ENCODE measurements around the gene ZNF543. TPM values are rescaled to one million over a fixed set of nuclear protein-coding genes. Genes with fewer than 3 reads are reported as not detected.
"Not testable (repeated sequence)": the region's sequence is repeated elsewhere in the genome, so short reads cannot be mapped to it uniquely, and the experiment has no call there.

ZNF543 gene
- total RNA-seq, 1 experiment from 2014 or later = 5.2 TPM

DNA sequence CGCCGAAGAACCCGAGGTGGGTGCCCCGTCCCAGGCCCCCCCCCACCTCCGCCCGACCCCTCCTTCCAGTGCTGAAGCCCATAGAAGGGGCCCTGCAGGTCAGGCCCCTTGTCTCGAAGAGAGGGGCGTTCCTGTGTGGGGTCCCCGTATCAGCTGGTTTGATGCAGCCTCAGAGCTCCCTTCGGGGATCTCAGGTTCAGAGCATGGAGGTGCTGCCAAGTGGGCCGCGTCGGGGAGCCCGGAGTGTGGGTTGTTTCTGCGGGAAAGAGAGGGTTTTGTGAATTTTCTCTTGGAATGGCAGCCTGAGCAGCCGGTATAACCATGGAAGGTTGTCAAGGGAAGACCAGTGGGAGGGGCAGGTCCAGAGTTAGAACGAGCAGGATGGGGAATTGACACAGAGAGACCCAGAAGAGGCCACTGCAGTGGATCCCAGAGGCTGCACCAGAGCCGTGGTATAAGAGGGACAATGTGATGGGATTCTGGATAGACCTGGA lies 43.5 kb downstream of the ZNF543 start:
- H3K4me2 ChIP-seq (ENCODE audit: low read length) = peak overlapping the region; percentile 85
- peak overlapping the region; percentile 80 for H3K4me3 ChIP-seq (ENCODE audit: low read length)
- H3K9ac ChIP-seq (ENCODE audit: low read length) = peak overlapping the region; percentile 82
- intact Hi-C loops (cut with micrococcal nuclease) = loop anchor here (1.0 kb wide), 2 partner anchors 12 to 43 kb away; partner anchors contain the start of genes ZNF304 and ZNF543
- TSS peak; percentile 49 for BruUV-seq (replicated peaks)
- H3K36me3 ChIP-seq (ENCODE audit: low read depth, low read length) = peaks cover 14% of the 10 kb centered on the region
- DNase-seq = no peak
- peaks cover 13% of the 10 kb centered on the region for H3K4me1 ChIP-seq (ENCODE audit: insufficient read depth, low read length)
- H2AFZ ChIP-seq (ENCODE audit: low read length) = peak overlapping the region; percentile 90
- TF ChIP-seq EZH2 (IDR thresholded peaks at IDR 0.05; ENCODE audit: low read length, unreplicated experiment) = no peak
- ChIA-PET POLR2A (ENCODE audit: unreplicated experiment) (no interaction called here), CTCF (no interaction called here)
- H3K9me3 ChIP-seq (ENCODE audit: low read length) = no peaks in the 10 kb centered on the region
- peak overlapping the region; percentile 32; the same call in 1 of the 2 replicates for H3K27ac ChIP-seq (ENCODE audit: low read length)
- peak; percentile 3; the same call in 1 of the 2 replicates for ATAC-seq
- no peaks in the 10 kb centered on the region for H3F3A ChIP-seq (ENCODE audit: low read length, unreplicated experiment)
- no peaks in the 10 kb centered on the region for H3K9me2 ChIP-seq (replicated peaks; ENCODE audit: low read length)
- H3K79me2 ChIP-seq (ENCODE audit: low read length) = peaks cover 18% of the 10 kb centered on the region
- no peaks in the 10 kb centered on the region for H3K27me3 ChIP-seq (ENCODE audit: low read length)
- H4K20me1 ChIP-seq (ENCODE audit: low read length) = no peaks in the 10 kb centered on the region

DNA sequence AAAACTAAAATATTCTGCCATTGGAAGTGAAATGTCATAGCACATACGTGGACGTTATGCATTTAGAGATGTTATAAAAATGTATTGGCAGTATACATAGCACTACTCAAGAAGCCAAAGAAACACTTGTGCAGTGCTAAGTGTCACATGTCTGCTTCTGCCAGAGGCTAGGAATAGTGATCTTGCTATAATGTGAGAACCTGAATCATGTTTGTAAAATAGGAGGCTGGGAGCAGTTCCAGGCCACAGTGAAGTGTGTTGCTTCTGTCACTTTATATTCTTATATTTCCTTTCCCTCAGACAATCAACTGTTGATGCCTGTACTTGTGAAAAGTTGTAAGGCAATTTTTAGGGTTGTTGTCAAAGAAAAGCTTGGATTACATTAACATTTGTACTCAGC lies 46.5 kb downstream of the ZNF543 start:
- Histone ChIP-seq H3K9me2 (replicated peaks; ENCODE audit: low read length) (no peaks in the 10 kb centered on the region), H3K9me3 (ENCODE audit: low read length) (no peaks in the 10 kb centered on the region), H3K27ac (ENCODE audit: low read length) (no peak overlapping the region), H3K4me3 (ENCODE audit: low read length) (no peak overlapping the region), H3K27me3 (ENCODE audit: low read length) (no peaks in the 10 kb centered on the region), H4K20me1 (ENCODE audit: low read length) (no peaks in the 10 kb centered on the region), H3K4me1 (ENCODE audit: insufficient read depth, low read length) (peaks cover 13% of the 10 kb centered on the region), H3K9ac (ENCODE audit: low read length) (no peak overlapping the region), H3F3A (ENCODE audit: low read length, unreplicated experiment) (no peaks in the 10 kb centered on the region), H2AFZ (ENCODE audit: low read length) (no peak overlapping the region), H3K79me2 (ENCODE audit: low read length) (peaks cover 18% of the 10 kb centered on the region), H3K4me2 (ENCODE audit: low read length) (no peak overlapping the region), H3K36me3 (ENCODE audit: low read depth, low read length) (peaks cover 7% of the 10 kb centered on the region; the same call in 1 of the 2 replicates)
- intact Hi-C loops (cut with micrococcal nuclease) = no loop called here
- no peak for DNase-seq
- TF ChIP-seq EZH2phosphoT487 (IDR thresholded peaks at IDR 0.05; ENCODE audit: borderline replicate concordance, low read length) (no peak), EZH2 (IDR thresholded peaks at IDR 0.05; ENCODE audit: low read length, unreplicated experiment) (no peak)
- TF ChIP-seq, protein P1, sequence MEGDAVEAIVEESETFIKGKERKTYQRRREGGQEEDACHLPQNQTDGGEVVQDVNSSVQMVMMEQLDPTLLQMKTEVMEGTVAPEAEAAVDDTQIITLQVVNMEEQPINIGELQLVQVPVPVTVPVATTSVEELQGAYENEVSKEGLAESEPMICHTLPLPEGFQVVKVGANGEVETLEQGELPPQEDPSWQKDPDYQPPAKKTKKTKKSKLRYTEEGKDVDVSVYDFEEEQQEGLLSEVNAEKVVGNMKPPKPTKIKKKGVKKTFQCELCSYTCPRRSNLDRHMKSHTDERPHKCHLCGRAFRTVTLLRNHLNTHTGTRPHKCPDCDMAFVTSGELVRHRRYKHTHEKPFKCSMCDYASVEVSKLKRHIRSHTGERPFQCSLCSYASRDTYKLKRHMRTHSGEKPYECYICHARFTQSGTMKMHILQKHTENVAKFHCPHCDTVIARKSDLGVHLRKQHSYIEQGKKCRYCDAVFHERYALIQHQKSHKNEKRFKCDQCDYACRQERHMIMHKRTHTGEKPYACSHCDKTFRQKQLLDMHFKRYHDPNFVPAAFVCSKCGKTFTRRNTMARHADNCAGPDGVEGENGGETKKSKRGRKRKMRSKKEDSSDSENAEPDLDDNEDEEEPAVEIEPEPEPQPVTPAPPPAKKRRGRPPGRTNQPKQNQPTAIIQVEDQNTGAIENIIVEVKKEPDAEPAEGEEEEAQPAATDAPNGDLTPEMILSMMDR (conservative IDR thresholded peaks at IDR 0.05; ENCODE audit: low read depth, low read length) = no peak
- ChIA-PET CTCF (no interaction called here), POLR2A (ENCODE audit: unreplicated experiment) (no interaction called here)
- BruUV-seq (replicated peaks) = no TSS peak
- ATAC-seq = no peak

DNA sequence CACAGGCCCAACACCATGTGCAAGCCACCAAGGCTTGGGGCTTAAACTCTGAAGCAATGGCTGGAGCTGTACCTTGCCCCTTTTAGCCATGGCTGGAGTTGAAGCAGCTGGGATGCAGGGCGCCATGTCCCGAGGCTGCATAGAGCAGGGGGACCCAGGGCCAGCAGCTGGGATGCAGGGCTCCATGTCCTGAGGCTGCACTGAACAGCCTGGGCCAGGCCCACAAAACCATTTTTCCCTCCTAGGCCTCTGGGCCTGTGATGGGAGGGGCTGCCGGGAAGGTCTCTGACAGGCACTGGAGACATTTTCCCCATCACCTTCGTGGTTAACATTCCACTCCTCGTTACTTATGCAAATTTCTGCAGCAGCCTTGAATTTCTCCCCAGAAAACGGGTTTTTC lies 53.9 kb downstream of the ZNF543 start:
- POLR2A ChIA-PET (ENCODE audit: unreplicated experiment) = no interaction called here
- CTCF ChIA-PET = no interaction called here
- Histone ChIP-seq H3K27ac (ENCODE audit: low read length) (no peak overlapping the region), H3K27me3 (ENCODE audit: low read length) (no peaks in the 10 kb centered on the region), H3K4me1 (ENCODE audit: insufficient read depth, low read length) (no peaks in the 10 kb centered on the region), H3K4me2 (ENCODE audit: low read length) (no peak overlapping the region), H3F3A (ENCODE audit: low read length, unreplicated experiment) (no peaks in the 10 kb centered on the region), H4K20me1 (ENCODE audit: low read length) (no peaks in the 10 kb centered on the region), H3K4me3 (ENCODE audit: low read length) (no peak overlapping the region), H3K9ac (ENCODE audit: low read length) (no peak overlapping the region), H3K9me2 (replicated peaks; ENCODE audit: low read length) (no peaks in the 10 kb centered on the region), H2AFZ (ENCODE audit: low read length) (no peak overlapping the region), H3K79me2 (ENCODE audit: low read length) (no peaks in the 10 kb centered on the region), H3K9me3 (ENCODE audit: low read length) (peaks cover 25% of the 10 kb centered on the region), H3K36me3 (ENCODE audit: low read depth, low read length) (peaks cover 56% of the 10 kb centered on the region)
- DNase-seq (no peak), ATAC-seq (no peak)
- no peak for TF ChIP-seq EZH2 (IDR thresholded peaks at IDR 0.05; ENCODE audit: low read length, unreplicated experiment)
- TF ChIP-seq EZH2phosphoT487 (IDR thresholded peaks at IDR 0.05; ENCODE audit: borderline replicate concordance, low read length) = no peak
- TF ChIP-seq, protein P1 (conservative IDR thresholded peaks at IDR 0.05; ENCODE audit: low read depth, low read length) = no peak
- no TSS peak for BruUV-seq (replicated peaks)
- intact Hi-C loops (cut with micrococcal nuclease) = no loop called here

DNA sequence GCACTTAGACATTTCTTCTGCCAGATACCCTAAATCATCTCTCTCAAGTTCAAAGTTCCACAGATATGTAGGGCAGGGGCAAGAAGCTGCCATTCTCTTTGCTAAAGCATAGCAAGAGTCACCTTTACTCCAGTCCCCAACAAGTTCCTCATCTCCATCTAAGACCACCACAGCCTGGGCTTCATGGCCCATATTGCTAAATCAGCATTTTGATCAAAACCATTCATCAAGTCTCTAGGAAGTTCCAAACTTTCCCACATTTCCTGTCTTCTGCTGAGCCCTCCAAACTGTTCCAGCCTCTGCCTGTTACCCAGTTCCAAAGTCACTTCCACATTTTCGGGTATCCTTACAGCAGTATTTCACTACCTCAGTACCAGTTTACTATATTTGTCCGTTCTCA lies 54.4 kb downstream of the ZNF543 start:
- H3K79me2 ChIP-seq (ENCODE audit: low read length); BruUV-seq (replicated peaks); POLR2A ChIA-PET (ENCODE audit: unreplicated experiment); H3K9ac ChIP-seq (ENCODE audit: low read length); H3F3A ChIP-seq (ENCODE audit: low read length, unreplicated experiment); H4K20me1 ChIP-seq (ENCODE audit: low read length); H2AFZ ChIP-seq (ENCODE audit: low read length); H3K4me3 ChIP-seq (ENCODE audit: low read length); DNase-seq; ATAC-seq; H3K4me1 ChIP-seq (ENCODE audit: insufficient read depth, low read length); intact Hi-C loops (cut with micrococcal nuclease); CTCF ChIA-PET; H3K27me3 ChIP-seq (ENCODE audit: low read length); H3K27ac ChIP-seq (ENCODE audit: low read length); H3K4me2 ChIP-seq (ENCODE audit: low read length); H3K9me2 ChIP-seq (replicated peaks; ENCODE audit: low read length): not testable (repeated sequence)
- H3K36me3 ChIP-seq (ENCODE audit: low read depth, low read length) = peaks cover 56% of the 10 kb centered on the region
- peaks cover 25% of the 10 kb centered on the region for H3K9me3 ChIP-seq (ENCODE audit: low read length)
